CD14-positive monocyte (primary cell): ENCODE measurements around the gene TMEM184B. TPM values are rescaled to one million over a fixed set of nuclear protein-coding genes. Genes with fewer than 3 reads are reported as not detected.

Experiments
- DNase-seq, 3 donors: peaks; one replicate each; pipeline ENCODE4 v3.0.0-alpha.2; 2011 to 2022
- H2AFZ ChIP-seq: 2 replicates; pipeline ENCODE4 v1.6.0; 2012; ENCODE audit warnings: mild to moderate bottlenecking, low read depth, low read length, inconsistent platforms; ENCODE audit not compliant: insufficient read depth, poor library complexity, severe bottlenecking
- H3K27ac ChIP-seq, 2 donors: 1 replicate in 1 of 2; 2 replicates in 1 of 2; pipeline ENCODE4 v1.5.1; 2012 to 2013; ENCODE audit warnings: low read length in 2 of 2, control low read depth in 1 of 2, inconsistent platforms in 1 of 2, low read depth in 1 of 2, mild to moderate bottlenecking in 1 of 2
- H3K27me3 ChIP-seq, 2 donors: one replicate each; pipeline versions ENCODE4 v1.6.0 to v1.6.1; 2011 to 2013; ENCODE audit warnings: low read length in 2 of 2; ENCODE audit not compliant: control insufficient read depth in 2 of 2, insufficient read depth in 2 of 2
- H3K36me3 ChIP-seq, 2 donors: replicated peaks in 1 of 2; 1 replicate in 1 of 2; 2 replicates in 1 of 2; pipeline versions ENCODE4 v1.5.1 to v1.6.1; 2012 to 2013; ENCODE audit warnings: low read length in 2 of 2, control low read depth in 1 of 2, inconsistent platforms in 1 of 2, mild to moderate bottlenecking in 1 of 2; ENCODE audit not compliant: insufficient read depth in 2 of 2, control insufficient read depth in 1 of 2
- H3K4me1 ChIP-seq, 2 donors: 1 replicate in 1 of 2; 2 replicates in 1 of 2; pipeline versions ENCODE4 v1.5.1 to v1.6.1; 2012 to 2013; ENCODE audit warnings: low read length in 2 of 2, control low read depth in 1 of 2, inconsistent platforms in 1 of 2, mild to moderate bottlenecking in 1 of 2, moderate library complexity in 1 of 2; ENCODE audit not compliant: insufficient read depth in 2 of 2, control insufficient read depth in 1 of 2
- H3K4me2 ChIP-seq: replicated peaks from 2 replicates; pipeline ENCODE3; 2012; ENCODE audit warnings: low read length, moderate library complexity, mild to moderate bottlenecking; ENCODE audit not compliant: poor library complexity, severe bottlenecking; ENCODE audit errors: extremely low read depth
- H3K4me3 ChIP-seq, 3 experiments: fragments of 200-600 bp in 1 of 3; sonication (generic) in 1 of 3; replicated peaks in 1 of 3; 1 replicate in 2 of 3; 2 replicates in 1 of 3; pipeline ENCODE4 v1.5.1; 2011 to 2013; ENCODE audit warnings: low read length in 3 of 3, mild to moderate bottlenecking in 3 of 3, control low read depth in 2 of 3, low read depth in 2 of 3, inconsistent platforms in 1 of 3, moderate library complexity in 1 of 3
- H3K79me2 ChIP-seq: 2 replicates; pipeline ENCODE4 v1.6.0; 2012; ENCODE audit warnings: mild to moderate bottlenecking, control low read depth, inconsistent platforms, low read length, moderate library complexity; ENCODE audit not compliant: insufficient read depth
- H3K9ac ChIP-seq: 2 replicates; pipeline ENCODE4 v1.6.0; 2017; ENCODE audit warnings: low read length, mild to moderate bottlenecking; ENCODE audit not compliant: insufficient read depth, poor library complexity, severe bottlenecking
- H3K9me3 ChIP-seq, 2 donors: replicated peaks in 1 of 2; 1 replicate in 1 of 2; 2 replicates in 1 of 2; pipeline versions ENCODE4 v1.5.1 to v1.6.1; 2012 to 2013; ENCODE audit warnings: low read length in 2 of 2, control low read depth in 1 of 2; ENCODE audit not compliant: control insufficient read depth in 1 of 2, insufficient read depth in 1 of 2
- H4K20me1 ChIP-seq: 2 replicates; pipeline ENCODE4 v1.6.0; 2012; ENCODE audit warnings: mild to moderate bottlenecking, low read length, control low read depth, moderate library complexity; ENCODE audit not compliant: insufficient read depth
- H3K27ac Mint-ChIP-seq, 7 donors: one replicate each; pipeline ENCODE4 v1.8.0; 2020; ENCODE audit warnings: mild to moderate bottlenecking in 7 of 7, mixed read lengths in 7 of 7, moderate library complexity in 6 of 7, inconsistent platforms in 2 of 7
- H3K27me3 Mint-ChIP-seq, 3 donors: one replicate each; pipeline ENCODE4 v1.8.0; 2021 to 2022; ENCODE audit warnings: low read depth in 3 of 3, mild to moderate bottlenecking in 3 of 3, mixed read lengths in 3 of 3, moderate library complexity in 3 of 3, inconsistent platforms in 1 of 3
- H3K36me3 Mint-ChIP-seq, 2 donors: one replicate each; pipeline ENCODE4 v1.8.0; 2020; ENCODE audit warnings: mixed read lengths in 2 of 2, inconsistent platforms in 1 of 2, mild to moderate bottlenecking in 1 of 2
- H3K4me1 Mint-ChIP-seq: one replicate; pipeline ENCODE4 v1.8.0; 2020; ENCODE audit warnings: mild to moderate bottlenecking, mixed read lengths
- H3K4me3 Mint-ChIP-seq, 2 donors: one replicate each; pipeline ENCODE4 v1.8.0; 2020; ENCODE audit warnings: mild to moderate bottlenecking in 2 of 2, mixed read lengths in 2 of 2, moderate library complexity in 1 of 2
- H3K9me3 Mint-ChIP-seq, 7 donors: one replicate each; pipeline ENCODE4 v1.8.0; 2020 to 2022; ENCODE audit warnings: mixed read lengths in 7 of 7, mild to moderate bottlenecking in 6 of 7, moderate library complexity in 6 of 7, inconsistent platforms in 2 of 7
- WGBS: methylation state at CpG from one replicate; pipeline ENCODE4 v1.1.5; 2013; ENCODE audit warnings: missing lambda C conversion rate; ENCODE audit not compliant: insufficient coverage; 5-methylcytosine and 5-hydroxymethylcytosine counted together
- intact Hi-C, 2 donors: fragments of 100-400 bp; cut with micrococcal nuclease; formaldehyde crosslinking; loops; one replicate each; pipeline versions ENCODE4 v1.15.0 to v1.15.1; 2023
- polyA plus RNA-seq, 3 donors: library from polyadenylated mRNA; depleted of rRNA in 1 of 3; unstranded in 2 of 3; stranded (reverse) in 1 of 3; fragments of 300-500 nt in 2 of 3; fragments of >200 nt in 1 of 3; fragmentation: Illumina TruSeq in 2 of 3; gene quantifications; 1 replicate in 2 of 3; 2 replicates in 1 of 3; pipeline ENCODE4 v1.2.3, GENCODE V29; 2012 to 2021
- TF ChIP-seq, protein P1 (sequence below): fragments of 200-600 bp; IDR thresholded peaks from one replicate; pipeline ENCODE4 v1.8.0; 2022; ENCODE audit warnings: antibody characterized with exemption, mild to moderate bottlenecking

TMEM184B gene
- polyA plus RNA-seq, 3 donors, result 7.4 to 17.7 (median 10.6) TPM

DNA sequence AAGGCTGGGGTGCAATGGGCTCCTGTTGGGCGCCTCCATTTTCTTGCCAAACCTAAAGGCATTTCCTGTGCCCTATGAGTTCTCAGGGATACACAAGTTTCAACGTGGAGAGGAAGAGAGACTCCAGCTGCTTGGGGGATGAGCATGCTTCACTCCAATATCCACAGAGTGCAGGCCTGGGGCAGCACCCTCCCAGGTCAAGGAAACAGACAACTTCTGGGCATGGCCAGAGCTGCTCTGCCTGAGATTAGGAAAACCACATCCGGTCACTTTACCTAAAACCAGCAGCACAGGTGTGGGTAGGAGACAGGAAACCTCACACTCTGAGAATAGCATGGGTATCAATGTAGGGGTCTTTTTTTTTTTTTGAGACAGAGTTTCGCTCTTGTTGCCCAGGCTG, 28.7 kb downstream of the TMEM184B start:
- H3K4me1 ChIP-seq, result no peaks in the 10 kb centered on the region
- no peaks in the 10 kb centered on the region for H3K27me3 ChIP-seq
- intact Hi-C loops, result no loop called here
- no CpG with 5 or more reads among the region's 4 CpGs for WGBS
- no peak overlapping the region for H3K4me3 ChIP-seq
- Mint-ChIP-seq H3K36me3 (peaks cover 62 to 74% of the 10 kb centered on the region in 2 donors), H3K27ac (peak overlapping the region in 1 of 7 donors; percentile 78), H3K27me3 (peaks cover 0 to 1% (median 0%) of the 10 kb centered on the region in 3 donors), H3K4me3 (no peak overlapping the region), H3K9me3 (peaks cover 0 to 2% (median 0%) of the 10 kb centered on the region in 7 donors), H3K4me1 (peaks cover 3% of the 10 kb centered on the region)
- H3K36me3 ChIP-seq, result peaks cover 29 to 62% of the 10 kb centered on the region in 2 donors
- no peak overlapping the region for H3K27ac ChIP-seq
- H3K79me2 ChIP-seq, result no peaks in the 10 kb centered on the region
- H2AFZ ChIP-seq, result no peak overlapping the region
- no peak overlapping the region for H3K9ac ChIP-seq
- no peak for DNase-seq
- H3K4me2 ChIP-seq, result no peak overlapping the region
- peaks cover 15% of the 10 kb centered on the region for H4K20me1 ChIP-seq
- TF ChIP-seq, protein P1, sequence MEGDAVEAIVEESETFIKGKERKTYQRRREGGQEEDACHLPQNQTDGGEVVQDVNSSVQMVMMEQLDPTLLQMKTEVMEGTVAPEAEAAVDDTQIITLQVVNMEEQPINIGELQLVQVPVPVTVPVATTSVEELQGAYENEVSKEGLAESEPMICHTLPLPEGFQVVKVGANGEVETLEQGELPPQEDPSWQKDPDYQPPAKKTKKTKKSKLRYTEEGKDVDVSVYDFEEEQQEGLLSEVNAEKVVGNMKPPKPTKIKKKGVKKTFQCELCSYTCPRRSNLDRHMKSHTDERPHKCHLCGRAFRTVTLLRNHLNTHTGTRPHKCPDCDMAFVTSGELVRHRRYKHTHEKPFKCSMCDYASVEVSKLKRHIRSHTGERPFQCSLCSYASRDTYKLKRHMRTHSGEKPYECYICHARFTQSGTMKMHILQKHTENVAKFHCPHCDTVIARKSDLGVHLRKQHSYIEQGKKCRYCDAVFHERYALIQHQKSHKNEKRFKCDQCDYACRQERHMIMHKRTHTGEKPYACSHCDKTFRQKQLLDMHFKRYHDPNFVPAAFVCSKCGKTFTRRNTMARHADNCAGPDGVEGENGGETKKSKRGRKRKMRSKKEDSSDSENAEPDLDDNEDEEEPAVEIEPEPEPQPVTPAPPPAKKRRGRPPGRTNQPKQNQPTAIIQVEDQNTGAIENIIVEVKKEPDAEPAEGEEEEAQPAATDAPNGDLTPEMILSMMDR, result no peak
- H3K9me3 ChIP-seq, result peaks cover 0 to 2% of the 10 kb centered on the region in 2 donors

GRCh38 chr22:38243007-38243765, 29.6 kb downstream of the TMEM184B start:
- no peak overlapping the region for H3K27ac Mint-ChIP-seq
- no peak overlapping the region for H3K9ac ChIP-seq
- H3K79me2 ChIP-seq, result no peaks in the 10 kb centered on the region
- H3K27me3 Mint-ChIP-seq, result no peaks in the 10 kb centered on the region
- no peak overlapping the region for H3K4me3 ChIP-seq
- no peak overlapping the region for H3K4me2 ChIP-seq
- H4K20me1 ChIP-seq, result peaks cover 6% of the 10 kb centered on the region
- H3K36me3 Mint-ChIP-seq, result peaks cover 68 to 78% of the 10 kb centered on the region in 2 donors
- intact Hi-C loops, result no loop called here
- H3K4me1 ChIP-seq, result no peaks in the 10 kb centered on the region
- no peak for DNase-seq
- H3K36me3 ChIP-seq, result peaks cover 29 to 67% of the 10 kb centered on the region in 2 donors
- TF ChIP-seq, protein P1, result no peak
- no peak overlapping the region for H2AFZ ChIP-seq
- no peak overlapping the region for H3K4me3 Mint-ChIP-seq
- no peaks in the 10 kb centered on the region for H3K9me3 ChIP-seq
- no peak overlapping the region for H3K27ac ChIP-seq
- H3K27me3 ChIP-seq, result no peaks in the 10 kb centered on the region
- H3K9me3 Mint-ChIP-seq, result peaks cover 0 to 2% (median 0%) of the 10 kb centered on the region in 7 donors
- H3K4me1 Mint-ChIP-seq, result peaks cover 3% of the 10 kb centered on the region
- 95% methylated on average over 18 of the region's 20 CpGs for WGBS
